Stimulated activated CD4-positive, alpha-beta T cell treated with anti-CD3 and anti-CD28 coated beads, TNF-alpha, amount 100 ng/mL, for 48 hours (primary cell): ENCODE results near the gene SUSD2.
"Not testable (repeated sequence)": the region's sequence is repeated elsewhere in the genome, so short reads cannot be mapped to it uniquely, and the experiment has no call there.

Experiments
- DNase-seq, 3 donors: peaks; one replicate each; pipeline ENCODE4 v3.0.0-alpha.2; 2020; ENCODE audit warnings: low read depth in 3 of 3

Gene SUSD2

DNA sequence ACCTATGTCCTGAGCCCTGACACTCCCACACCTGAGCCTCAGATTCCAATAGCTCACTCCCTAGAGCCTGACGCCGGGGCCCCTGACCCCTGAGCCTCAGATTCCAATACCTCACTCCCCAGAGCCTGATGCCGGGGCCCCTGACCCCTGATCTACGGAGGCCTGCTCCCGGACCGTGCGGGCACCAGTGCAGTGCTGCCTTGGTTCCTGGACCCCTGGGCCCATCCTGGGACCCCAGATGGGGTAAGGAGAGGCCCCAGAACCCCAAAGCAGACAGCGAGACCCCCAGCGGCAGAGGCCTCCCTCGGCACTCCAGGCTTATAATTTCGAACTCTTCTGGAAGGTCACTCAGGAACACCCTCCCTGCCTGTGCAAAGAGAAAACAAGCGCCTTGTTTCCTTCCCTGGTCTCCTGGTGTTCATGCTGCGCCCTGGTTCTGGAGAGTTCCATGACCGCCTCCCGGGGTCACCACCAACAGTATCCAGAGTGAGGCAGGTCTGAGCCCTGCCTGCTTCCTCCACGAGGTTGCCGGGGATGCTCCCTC is 7.5 kb downstream of the SUSD2 start:
- no peak for DNase-seq

DNA sequence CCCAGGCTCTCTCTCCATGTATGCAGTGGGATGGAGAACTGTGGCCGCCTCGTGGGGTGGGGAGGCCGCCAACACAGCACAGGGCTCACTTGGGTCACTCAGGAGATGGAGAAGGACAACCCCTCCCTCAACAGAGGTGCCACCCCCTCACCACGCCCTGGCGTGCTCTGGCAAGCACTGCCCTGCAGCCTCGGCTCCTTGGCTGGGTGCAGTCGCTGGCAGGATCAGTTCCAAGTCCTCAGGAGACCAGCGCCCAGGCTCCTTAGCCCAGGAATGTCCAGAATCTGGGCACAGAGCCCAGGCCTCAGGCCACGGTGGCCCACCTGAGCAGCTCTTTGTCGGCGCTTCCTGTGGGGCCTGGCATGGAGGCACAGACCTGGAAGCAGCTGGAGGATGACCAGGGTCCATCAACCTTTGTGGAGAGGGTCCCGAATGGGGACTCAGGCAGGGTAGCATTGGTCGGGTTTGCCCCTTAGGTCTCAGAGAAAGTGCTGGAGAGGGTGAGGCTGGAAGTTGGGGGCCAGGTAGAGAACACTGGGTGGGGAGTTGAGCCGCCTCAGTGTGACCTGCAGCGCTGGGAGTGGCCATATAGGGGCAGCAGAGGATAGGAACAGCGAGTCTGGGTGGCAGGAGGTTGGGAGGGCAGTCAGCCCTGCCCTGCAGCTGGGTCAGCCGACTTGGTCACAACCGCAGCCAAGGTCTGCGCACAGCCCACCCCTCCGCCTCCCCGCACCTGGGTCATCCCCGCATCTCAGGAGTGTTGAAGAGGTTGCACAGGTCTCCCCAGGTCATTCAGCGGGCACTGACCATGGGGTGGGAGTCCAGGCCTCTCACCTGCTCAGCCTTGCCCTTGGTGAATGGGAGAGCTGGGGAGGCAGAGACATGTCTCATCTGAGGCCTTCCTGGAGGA is 8.2 kb downstream of the SUSD2 start:
- DNase-seq = peak in 1 of 3 donors; percentile 36

DNA sequence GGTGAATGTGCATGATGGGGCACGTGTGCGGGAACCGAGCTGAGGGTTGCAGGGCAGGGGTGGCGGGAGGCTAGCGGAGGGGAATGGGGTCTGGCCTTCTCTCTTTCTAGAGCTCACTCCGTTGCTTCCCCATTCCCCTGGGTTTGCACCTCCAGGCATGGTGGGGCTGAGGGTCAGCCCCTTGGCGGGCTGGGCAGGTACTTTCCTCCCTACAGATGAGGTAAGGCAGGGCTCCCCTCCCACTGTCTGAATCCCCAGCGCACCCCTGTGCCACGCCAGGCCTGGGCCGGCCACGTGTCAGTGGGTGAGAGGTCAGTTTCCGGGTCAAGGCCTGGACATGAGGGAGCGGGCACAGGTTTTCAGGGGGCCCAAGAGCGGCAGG is 8.9 kb downstream of the SUSD2 start:
- DNase-seq = no peak

DNA sequence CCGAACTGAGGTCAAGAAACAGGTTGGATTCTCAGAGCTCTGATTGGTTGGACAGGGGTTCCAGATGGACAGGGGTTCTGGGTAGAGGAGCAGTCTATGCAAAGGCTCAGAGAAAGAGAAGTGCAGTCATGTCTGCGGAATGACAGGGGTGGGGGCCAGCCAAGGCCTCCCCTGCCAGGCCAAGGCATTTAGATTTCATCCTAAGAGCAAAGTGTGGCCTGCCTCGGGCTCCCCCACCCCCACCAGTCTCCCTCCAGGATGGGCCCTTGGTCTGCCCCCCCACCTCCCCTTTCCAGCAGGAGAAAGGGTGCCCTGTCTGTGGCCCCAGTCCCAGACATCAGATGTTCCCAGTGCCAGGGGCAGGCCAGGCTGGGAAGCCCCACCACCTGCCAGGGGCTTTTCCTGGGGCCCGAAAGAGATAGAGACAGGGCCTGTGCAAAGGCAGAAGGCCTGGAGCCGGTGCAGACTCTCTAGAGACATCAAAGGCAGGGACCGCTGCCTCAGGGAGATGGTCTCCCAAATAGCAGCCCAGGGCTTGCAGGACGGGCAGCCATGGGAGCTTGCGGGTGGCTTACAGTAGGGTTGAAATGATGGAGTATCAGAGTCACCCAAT is 9.4 kb downstream of the SUSD2 start:
- no peak for DNase-seq

DNA sequence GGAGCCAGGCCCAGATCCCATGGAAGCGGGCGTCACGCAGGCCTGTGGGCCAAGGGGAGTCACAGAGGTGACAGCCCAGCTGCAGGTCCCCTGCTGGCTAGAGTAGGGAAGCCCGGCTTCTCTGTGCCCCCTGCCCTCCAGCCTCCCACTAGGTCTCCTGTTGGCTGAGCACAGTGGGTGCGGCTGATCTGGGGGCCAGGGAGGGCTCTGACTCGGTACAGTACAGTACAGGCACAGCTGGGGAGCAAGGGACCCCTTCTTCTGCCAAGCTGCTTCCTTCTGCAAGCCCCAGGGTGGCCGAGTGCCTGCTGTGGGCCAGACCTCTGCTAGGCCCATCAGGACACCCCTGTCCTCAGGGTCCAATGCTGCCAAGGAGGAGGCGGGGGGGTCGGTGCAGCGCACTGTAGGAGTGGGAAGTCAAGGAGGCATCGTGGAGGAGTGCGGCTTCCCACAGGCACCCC is 10.1 kb downstream of the SUSD2 start:
- DNase-seq = no peak

DNA sequence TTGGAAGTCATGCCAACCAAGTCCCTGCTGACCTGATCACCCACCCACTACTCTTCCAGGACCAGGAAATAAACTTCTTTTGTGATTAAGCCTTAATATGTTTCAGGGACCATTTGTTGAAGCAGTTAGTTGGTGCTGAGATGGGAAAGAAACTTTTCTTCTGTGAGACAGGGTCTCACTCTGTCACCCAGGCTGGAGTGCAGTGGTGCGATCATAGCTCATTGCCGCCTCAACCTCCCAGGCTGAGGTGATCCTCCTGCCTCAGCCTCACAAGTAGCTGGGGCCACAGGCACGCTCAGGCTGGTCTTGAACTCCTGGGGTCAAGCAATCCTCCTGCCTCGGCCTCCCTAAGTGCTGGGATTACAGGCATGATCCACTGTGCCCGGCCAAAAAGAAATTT is 10.6 kb downstream of the SUSD2 start:
- DNase-seq = no peak

DNA sequence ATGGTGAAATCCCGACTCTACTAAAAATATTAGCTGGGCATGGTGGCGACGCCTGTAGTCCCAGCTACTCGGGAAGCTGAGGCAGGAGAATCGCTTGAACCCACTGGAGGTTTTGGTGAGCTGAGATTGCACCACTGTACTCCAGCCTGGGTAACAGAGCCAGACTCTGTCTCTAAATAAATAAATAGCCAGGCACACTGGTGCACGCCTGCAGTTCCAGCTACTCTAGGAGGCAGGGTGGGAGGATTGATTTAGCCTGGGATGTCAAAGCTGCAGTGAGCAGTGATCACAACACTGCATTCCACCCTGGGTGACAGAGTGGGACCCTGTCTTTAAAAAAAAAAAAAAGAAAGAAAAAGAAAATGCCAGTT is 17.4 kb downstream of the SUSD2 start:
- DNase-seq = no peak

DNA sequence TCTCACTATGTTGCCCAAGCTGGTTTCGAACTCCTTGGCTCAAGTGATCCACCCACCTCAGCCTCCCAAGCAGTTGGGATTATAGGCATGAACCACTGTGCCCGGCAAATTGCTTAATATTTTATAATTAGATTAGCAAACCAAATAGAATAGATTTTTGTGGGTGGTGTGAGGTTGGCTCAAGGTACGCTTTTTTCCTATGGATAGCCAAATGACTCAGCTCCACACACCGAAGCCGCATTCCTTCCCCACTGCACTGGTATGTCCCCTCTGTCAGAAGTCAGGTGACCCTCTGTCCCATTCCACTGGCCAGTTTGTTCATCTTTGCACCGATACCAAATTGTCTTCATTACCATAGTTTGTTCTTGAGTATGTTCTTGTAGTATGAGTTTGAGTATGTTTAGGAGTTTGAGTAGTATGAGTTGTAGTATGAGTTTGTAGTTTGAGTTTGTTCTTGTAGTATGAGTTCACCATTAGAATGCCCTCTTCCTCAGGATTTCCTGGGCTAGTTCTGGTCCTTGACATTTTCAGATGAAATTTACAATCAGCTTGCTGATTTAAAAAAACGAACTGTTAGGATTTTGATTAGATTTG is 19.4 kb downstream of the SUSD2 start:
- DNase-seq = no peak

DNA sequence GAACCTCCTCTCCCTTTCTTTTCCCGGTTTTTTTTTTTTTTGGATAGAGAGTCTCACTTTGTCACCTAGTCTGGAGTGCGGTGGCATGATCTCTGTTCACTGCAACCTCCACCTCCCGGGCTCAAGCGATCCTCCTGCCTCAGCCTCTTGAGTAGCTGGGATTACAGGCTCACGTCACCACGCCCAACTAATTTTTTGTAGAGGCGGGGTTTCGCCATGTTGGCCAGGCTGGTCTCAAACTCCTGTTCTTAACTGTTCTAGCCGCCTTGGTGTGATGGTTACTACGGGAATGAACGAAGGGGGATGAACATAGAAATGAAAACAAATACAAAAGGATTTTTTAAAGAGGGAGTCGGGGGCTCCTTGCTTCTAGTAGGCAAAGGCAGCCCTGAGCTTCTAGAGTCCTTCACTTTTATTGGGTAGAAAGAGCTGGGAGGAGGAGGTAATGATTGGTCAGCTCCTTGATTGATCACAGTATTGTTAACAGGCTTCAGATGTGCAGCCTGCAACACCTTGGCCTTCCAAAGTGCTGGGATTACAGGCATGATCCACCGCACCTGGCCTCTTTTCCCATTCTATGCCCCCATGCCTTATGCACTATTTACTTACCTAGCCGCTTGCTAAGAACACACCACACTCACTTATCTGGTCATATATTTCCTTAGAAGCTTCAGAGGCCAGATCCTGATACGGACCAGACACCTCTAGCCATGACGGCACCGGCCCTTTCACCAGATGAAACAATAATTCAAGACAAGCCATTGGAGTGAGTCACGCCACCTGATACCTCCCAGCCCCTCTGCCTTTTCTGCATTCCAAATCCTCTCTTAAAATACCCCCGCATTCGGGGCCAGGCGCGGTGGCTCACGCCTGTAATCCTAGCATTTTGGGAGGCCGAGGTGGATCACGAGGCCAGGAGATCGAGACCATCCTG is 20.7 kb downstream of the SUSD2 start:
- DNase-seq = no peak

DNA sequence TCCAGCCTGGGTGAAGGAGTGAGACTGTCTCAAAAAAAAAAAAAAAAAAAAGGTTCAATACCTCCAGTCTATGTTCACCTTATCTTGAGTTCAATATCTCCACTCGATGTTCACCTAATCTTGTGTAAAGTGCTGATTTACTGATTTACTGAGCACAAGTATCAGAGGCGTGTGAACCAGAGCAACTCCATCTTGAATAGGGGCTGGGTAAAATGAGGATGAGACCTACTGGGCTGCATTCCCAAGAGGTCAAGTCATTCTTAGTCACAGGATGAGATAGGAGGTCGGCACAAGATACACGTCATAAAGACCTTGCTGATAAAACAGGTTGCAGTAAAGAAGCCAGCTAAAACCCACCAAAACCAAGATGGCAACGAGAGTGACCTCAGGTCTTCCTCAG is 22.6 kb downstream of the SUSD2 start:
- not testable (repeated sequence) for DNase-seq

DNA sequence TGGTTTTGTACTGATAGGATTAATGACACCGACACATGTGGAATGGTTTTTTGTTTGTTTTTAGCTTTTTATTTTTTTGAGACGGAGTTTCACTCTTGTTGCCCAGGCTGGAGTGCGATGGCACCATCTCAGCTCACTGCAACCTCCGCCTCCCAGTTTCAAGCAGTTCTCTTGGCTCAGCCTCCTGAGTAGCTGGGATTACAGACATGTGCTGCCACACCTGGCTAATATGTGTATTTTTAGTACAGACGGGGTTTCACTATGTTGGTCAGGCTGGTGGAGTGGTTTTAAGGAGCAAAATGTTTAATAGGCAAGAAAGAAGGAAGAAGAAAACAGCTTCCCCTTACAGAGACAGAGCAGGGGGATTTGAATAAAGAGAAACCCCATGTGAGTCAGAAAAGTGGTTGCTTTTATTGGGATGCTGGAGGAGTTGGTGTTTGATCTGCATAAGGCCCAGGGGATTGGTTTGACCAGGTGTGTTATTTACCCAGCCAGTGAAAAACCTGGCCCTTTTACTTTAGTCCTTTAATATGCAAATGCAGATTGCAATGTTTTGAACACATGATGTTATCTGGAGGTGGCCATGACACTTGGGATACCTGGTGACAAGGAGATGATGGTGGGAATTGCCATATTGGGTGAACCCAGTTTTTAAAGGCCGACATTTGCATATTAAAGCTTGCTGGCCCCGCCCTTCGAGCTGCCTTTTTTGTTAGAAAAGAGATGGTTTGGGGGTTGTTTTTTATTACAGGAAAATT is 24.3 kb downstream of the SUSD2 start:
- DNase-seq = no peak

DNA sequence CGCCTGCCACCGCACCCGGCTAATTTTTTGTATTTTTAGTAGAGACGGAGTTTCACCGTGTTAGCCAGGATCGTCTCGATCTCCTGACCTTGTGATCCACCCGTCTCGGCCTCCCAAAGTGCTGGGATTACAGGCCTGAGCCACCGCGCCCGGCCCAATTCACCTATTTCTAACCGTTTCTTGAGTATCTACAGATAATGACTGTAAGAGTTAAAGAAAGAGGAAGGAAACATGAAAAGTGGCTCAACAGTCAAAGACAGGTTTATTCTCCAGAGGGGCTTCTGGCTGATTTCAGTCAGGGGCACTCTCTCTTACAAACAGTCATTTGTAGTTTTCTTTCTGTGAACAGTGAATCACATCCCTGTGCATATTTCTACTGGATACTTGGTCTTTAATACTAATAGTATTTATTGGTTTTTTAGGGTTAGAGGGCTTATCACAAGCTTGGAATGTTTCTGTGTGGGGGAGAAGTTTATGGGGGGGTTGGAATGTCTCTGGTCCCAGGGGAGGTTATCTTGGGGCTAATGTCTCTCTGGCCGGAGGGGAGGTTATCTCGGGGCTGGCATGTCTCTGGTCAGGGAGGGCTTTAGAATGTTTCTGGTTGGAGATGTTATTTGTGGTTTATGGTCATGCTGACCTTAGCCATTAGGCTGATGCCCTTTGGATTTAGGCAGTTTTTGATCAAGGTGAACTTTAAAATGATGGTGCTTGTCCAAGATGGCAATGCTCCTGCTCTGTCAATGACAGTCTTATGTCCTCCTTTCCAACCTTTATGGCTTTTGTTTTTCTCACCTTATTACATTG is 25.4 kb downstream of the SUSD2 start:
- not testable (repeated sequence) for DNase-seq

DNA sequence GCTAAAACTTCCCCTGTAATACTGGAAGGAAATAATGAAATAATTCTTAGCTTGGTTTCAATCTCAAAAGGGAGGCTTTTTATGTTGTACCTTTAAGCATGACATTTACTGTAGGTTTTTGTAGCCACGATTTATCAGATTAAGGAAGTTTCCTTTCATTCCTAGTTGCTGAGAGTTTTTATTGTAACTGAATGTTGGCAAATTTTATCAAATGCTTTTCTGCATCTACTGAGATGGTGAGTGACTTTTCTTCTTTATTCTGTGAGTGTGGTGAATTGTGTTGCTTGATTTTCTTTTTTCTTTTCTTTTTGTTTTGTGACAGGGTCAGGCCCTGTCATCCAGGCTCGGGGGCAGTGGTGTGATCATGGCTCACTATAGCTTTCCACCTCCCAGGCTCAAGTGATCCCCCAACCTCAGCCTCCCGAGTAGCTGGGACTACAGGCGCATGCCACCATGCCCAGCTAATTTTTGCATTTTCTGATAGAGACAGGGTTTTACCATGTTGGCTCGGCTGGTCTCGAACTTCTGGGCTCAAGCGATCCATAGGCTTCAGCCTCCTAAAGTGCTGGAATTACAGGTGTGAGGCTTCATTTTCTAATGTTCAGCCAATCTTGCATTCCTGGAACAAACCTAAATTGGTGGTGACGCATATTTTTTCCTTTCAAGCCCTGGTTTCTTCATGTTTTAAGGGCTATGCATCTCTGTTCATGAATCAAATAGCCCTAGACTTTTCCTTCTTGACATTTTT is 26.2 kb downstream of the SUSD2 start:
- no peak for DNase-seq

DNA sequence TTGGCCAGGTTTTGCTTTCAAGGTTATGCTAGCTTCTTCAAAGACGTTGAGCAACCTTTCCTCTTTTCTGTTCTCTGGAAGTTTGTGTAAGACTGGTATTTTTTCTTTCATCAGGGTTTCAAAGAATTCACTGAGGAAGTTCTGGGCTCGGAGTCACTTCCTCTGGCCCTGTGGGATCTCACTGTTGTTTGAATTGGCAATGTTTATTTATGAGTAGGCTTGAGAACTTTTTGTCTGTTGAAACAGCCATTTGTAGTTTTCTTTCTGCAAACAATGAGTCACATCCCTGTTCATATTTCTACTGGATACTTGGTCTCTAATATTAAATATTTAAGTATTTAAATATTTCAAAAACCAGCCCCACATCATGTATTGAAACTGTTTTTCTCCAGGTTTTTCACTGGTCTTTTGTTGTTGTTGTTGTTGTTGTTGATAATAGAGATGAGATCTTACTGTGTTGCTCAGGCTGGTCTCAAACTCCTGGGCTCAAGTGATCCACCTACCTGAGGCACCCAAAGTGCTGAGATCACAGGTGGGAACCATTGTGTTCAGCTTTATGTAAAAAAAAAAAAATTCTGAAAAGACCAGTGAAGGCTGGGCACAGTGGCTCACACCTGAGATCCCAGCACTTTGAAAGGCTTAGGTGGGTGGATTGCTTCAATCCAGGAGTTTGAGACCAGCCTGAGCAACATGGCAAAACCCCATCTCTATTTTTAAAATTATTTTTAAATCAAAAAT is 26.9 kb downstream of the SUSD2 start:
- no peak for DNase-seq

DNA sequence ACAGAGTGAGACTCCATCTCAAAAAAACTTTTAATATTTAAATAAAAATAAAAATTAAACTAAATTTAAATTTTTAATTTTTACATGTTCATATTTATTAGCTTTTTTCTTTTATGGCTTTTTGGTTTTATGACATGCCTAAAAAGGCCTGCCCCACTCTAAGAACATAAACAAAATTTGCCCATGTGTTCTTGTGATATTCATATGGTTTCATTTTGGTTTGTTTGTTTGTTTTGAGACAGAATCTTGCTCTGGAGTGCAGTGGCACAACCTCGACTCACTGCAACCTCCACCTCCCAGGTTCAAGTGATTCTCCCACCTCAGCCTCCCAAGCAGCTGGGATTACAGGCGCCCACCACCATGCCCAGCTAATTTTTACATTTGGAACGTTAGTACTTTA is 27.7 kb downstream of the SUSD2 start:
- DNase-seq = no peak

DNA sequence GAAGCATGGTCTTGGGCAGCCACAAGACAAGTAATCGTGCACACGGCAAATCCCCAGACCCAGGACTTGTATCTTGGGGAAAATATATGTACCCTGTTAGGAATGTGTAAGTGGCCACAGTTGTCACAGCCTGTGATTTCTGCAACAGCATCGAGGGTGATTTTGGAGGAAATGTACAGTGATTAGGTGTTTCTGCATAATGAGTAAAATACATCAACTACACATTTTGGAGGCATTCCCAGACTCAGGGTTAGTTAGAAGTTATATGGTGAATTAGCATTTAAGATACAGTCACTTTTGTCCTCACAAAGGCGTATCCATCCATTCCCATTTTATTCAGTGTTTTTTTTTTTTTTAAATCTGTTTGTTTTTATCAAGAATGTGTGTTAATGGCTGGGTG is 28.4 kb downstream of the SUSD2 start:
- no peak for DNase-seq

DNA sequence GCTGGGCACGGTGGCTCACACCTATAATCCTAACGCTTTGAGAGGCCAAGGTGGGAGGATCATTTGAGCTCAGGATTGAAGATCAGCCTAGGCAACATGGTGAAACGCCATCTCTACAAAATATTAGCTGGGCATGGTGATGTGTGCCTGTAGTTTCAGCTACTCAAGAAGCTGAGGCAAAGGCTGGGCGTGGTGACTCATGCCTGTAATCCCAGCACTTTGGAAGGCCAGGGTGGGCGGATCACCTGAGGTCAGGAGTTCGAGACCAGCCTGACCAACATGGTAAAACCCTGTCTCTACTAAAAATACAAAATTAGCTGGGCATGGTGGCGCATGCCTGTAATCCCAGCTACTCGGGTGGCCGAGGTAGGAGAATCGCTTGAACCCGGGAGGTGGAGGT is 29.1 kb downstream of the SUSD2 start:
- DNase-seq = not testable (repeated sequence)

DNA sequence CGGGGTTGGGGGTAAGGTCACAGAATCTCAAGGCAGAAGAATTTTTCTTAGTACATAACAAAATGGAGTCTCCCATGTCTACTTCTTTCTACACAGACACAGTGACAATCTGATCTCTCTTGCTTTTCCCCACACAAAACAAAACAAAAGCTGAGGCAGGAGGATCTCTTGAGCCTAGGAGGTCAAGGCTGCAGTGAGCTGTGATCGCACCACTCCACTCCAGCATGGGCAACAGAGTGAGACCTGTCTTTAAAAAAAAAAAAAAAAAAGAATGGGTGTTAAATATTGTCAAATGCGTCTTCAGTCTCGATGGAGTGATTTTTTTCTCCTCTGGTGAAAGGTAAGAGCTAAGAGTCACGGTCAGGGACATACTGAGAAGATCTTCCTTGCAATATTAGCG is 30.4 kb downstream of the SUSD2 start:
- DNase-seq = not testable (repeated sequence)
